MCF 10A (cell line): ENCODE data around the gene TMEM198. TPM values are rescaled to one million over a fixed set of nuclear protein-coding genes. Genes with fewer than 3 reads are reported as not detected.

Source experiments
- BruUV-seq: library from RNA; stranded (reverse); fragments of 400-500 nt; replicated peaks from 2 replicates; lab custom pipeline; 2021; lab: Mats Ljungman, UMichigan
- CTCF ChIA-PET: fragments of 300-600 bp; sonication (Branson Sonifier 250); formaldehyde crosslinking; extraction: SDS; loops from one replicate; lab custom pipeline; 2021; ENCODE audit warnings: antibody characterized with exemption, inconsistent platforms; lab: Yijun Ruan, JAX
- POLR2A ChIA-PET: fragments of 300-600, 350-650 bp; sonication (Branson Sonifier 250); formaldehyde crosslinking; extraction: SDS; loops from one replicate; lab custom pipeline; 2020; ENCODE audit warnings: antibody characterized with exemption, inconsistent platforms; lab: Yijun Ruan, JAX
- DNase-seq: peaks from one replicate; pipeline ENCODE4 v3.0.0-alpha.2; 2018; ENCODE audit not compliant: unreplicated experiment
- H3K27ac Mint-ChIP-seq: one replicate; pipeline ENCODE4 v1.8.0; 2022; ENCODE audit warnings: mild to moderate bottlenecking, low read depth, mixed read lengths; ENCODE audit not compliant: unreplicated experiment
- H3K27me3 Mint-ChIP-seq: one replicate; pipeline ENCODE4 v1.8.0; 2022; ENCODE audit warnings: mixed read lengths; ENCODE audit not compliant: insufficient read depth, unreplicated experiment
- H3K36me3 Mint-ChIP-seq: one replicate; pipeline ENCODE4 v1.8.0; 2022; ENCODE audit warnings: mild to moderate bottlenecking, moderate library complexity, mixed read lengths; ENCODE audit not compliant: insufficient read depth, unreplicated experiment
- H3K4me1 Mint-ChIP-seq: one replicate; pipeline ENCODE4 v1.8.0; 2022; ENCODE audit warnings: mixed read lengths; ENCODE audit not compliant: insufficient read depth, unreplicated experiment
- H3K4me3 Mint-ChIP-seq: one replicate; pipeline ENCODE4 v1.8.0; 2022; ENCODE audit warnings: mild to moderate bottlenecking, moderate library complexity, mixed read lengths; ENCODE audit not compliant: unreplicated experiment
- H3K9me3 Mint-ChIP-seq: one replicate; pipeline ENCODE4 v1.8.0; 2022; ENCODE audit warnings: mixed read lengths; ENCODE audit not compliant: unreplicated experiment
- CTCF ChIP-seq: fragments of 200-600 bp; IDR thresholded peaks from one replicate; pipeline ENCODE4 v1.8.0; 2022; ENCODE audit warnings: antibody characterized with exemption, mild to moderate bottlenecking; ENCODE audit not compliant: unreplicated experiment
- intact Hi-C: fragments of 100-400 bp; cut with micrococcal nuclease; formaldehyde crosslinking; loops from 2 replicates; pipeline ENCODE4 v1.14.1; 2022
- total RNA-seq: library from RNA; stranded (reverse); gene quantifications from 2 replicates; pipeline ENCODE4 v1.2.3, GENCODE V29; 2022

The TMEM198 gene
- total RNA-seq, 1 experiment from 2014 or later: 6.3 TPM

- TF ChIP-seq CTCF: no peak
- Mint-ChIP-seq H3K27ac (no peak overlapping the region), H3K4me1 (no peaks in the 10 kb centered on the region), H3K36me3 (peaks cover 17% of the 10 kb centered on the region), H3K4me3 (no peak overlapping the region), H3K9me3 (no peaks in the 10 kb centered on the region), H3K27me3 (no peaks in the 10 kb centered on the region)
- CTCF ChIA-PET: interaction anchor here (1.0 kb wide), 1 partner anchor 22 kb away, joined by 3 read pairs; the partner anchor contains the start of genes CHPF and TMEM198
- DNase-seq: no peak
- POLR2A ChIA-PET: no interaction called here
- intact Hi-C loops: no loop called here
- BruUV-seq: no TSS peak
Observed at GRCh38 chr2:219565130-219566080, 21.6 kb downstream of the TMEM198 start.

GRCh38 chr2:219566640-219567039 is 22.8 kb downstream of the TMEM198 start:
- no peak for TF ChIP-seq CTCF
- ChIA-PET POLR2A (no interaction called here), CTCF (interaction anchor here (0.6 to 0.8 kb wide), 2 partner anchors 103 to 362 kb away, joined by 3 to 5 read pairs; no protein-coding TSS in a partner anchor)
- Mint-ChIP-seq H3K36me3 (peaks cover 18% of the 10 kb centered on the region), H3K9me3 (no peaks in the 10 kb centered on the region), H3K27ac (no peak overlapping the region), H3K4me1 (peaks cover 2% of the 10 kb centered on the region), H3K27me3 (no peaks in the 10 kb centered on the region), H3K4me3 (no peak overlapping the region)
- no peak for DNase-seq
- intact Hi-C loops: no loop called here
- no TSS peak for BruUV-seq

- TF ChIP-seq CTCF: no peak
- H3K9me3 Mint-ChIP-seq: no peaks in the 10 kb centered on the region
- intact Hi-C loops: no loop called here
- BruUV-seq: no TSS peak
- ChIA-PET POLR2A (interaction anchor here (1.1 kb wide), 1 partner anchor 10 kb away, joined by 4 read pairs; no protein-coding TSS in a partner anchor), CTCF (interaction anchor here (0.8 kb wide), 1 partner anchor 104 kb away, joined by 3 read pairs; no protein-coding TSS in a partner anchor)
- peaks cover 7% of the 10 kb centered on the region for H3K4me1 Mint-ChIP-seq
- H3K27ac Mint-ChIP-seq: no peak overlapping the region
- H3K27me3 Mint-ChIP-seq: no peaks in the 10 kb centered on the region
- peaks cover 20% of the 10 kb centered on the region for H3K36me3 Mint-ChIP-seq
- H3K4me3 Mint-ChIP-seq: no peak overlapping the region
- no peak for DNase-seq
Observed at GRCh38 chr2:219567131-219567530, 23.3 kb downstream of the TMEM198 start.

GRCh38 chr2:219567791-219568361 is 24.0 kb downstream of the TMEM198 start:
- ChIA-PET CTCF (interaction anchor here (0.6 to 2.1 kb wide), 2 partner anchors 8 to 32 kb away, joined by 3 to 15 read pairs; no protein-coding TSS in a partner anchor), POLR2A (interaction anchor here (1.1 to 1.3 kb wide), 2 partner anchors 9 to 15 kb away, joined by 3 to 4 read pairs; no protein-coding TSS in a partner anchor)
- no TSS peak for BruUV-seq
- Mint-ChIP-seq H3K9me3 (no peaks in the 10 kb centered on the region), H3K4me1 (peaks cover 7% of the 10 kb centered on the region), H3K36me3 (peaks cover 19% of the 10 kb centered on the region), H3K27me3 (no peaks in the 10 kb centered on the region), H3K4me3 (no peak overlapping the region), H3K27ac (no peak overlapping the region)
- intact Hi-C loops: no loop called here
- TF ChIP-seq CTCF: no peak
- no peak for DNase-seq
